ENCODE measurements around the gene FSTL1.
A peak's percentile ranks its signal among the peaks of the same experiment; 100 is the strongest.

Gene FSTL1

GRCh38 chr3:120450600-120451271 is at the start of gene FSTL1:
TSS of gene FSTL1 (minus strand) at chr3:120450992. CDS start at chr3:120450746, 246 bp downstream.
- DNase-seq (ENCODE audit: low read depth in 1 of 2, low spot score in 1 of 2): peak in 1 of 2 experiments; percentile 36
- no peak for TF ChIP-seq JUND (IDR thresholded peaks at IDR 0.05; ENCODE audit: low read depth)
- in situ Hi-C loops (cut with HindIII; ENCODE audit: low pct_unique_long_range_greater_than_20kb, low sequenced_read_pairs): no loop called here

GRCh38 chr3:120498556-120499346 is 48.0 kb upstream of the FSTL1 start:
- TF ChIP-seq JUND (IDR thresholded peaks at IDR 0.05; ENCODE audit: low read depth): no peak
- in situ Hi-C loops (cut with HindIII; ENCODE audit: low pct_unique_long_range_greater_than_20kb, low sequenced_read_pairs): no loop called here
- peak in 1 of 2 experiments; percentile 51 for DNase-seq (ENCODE audit: low read depth in 1 of 2, low spot score in 1 of 2)

DNA sequence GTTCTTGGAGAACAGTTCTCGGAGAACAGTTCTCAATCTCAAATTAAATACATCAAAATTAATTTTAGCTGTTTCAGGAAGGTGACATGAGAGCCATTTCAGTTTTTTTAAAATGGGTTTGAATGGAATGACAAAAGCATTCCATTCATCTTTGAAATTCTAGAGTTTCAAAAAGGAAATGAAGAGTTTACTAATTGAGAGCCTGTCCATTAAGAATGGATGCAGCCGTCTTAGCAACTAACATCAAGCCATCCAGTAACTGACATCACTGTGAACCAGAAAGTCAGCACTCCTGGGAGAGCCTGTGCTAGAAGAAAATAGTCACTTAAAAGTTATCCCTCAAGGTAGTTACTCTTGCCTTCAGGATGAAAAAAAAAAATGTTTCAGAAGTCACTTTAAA is 47.0 kb upstream of the FSTL1 start:
- no peak for TF ChIP-seq JUND (IDR thresholded peaks at IDR 0.05; ENCODE audit: low read depth)
- in situ Hi-C loops (cut with HindIII; ENCODE audit: low pct_unique_long_range_greater_than_20kb, low sequenced_read_pairs): no loop called here
- DNase-seq (ENCODE audit: low read depth in 1 of 2, low spot score in 1 of 2): no peak

- peak; percentile 30 to 45 for DNase-seq (ENCODE audit: low read depth in 1 of 2, low spot score in 1 of 2)
- in situ Hi-C loops (cut with HindIII; ENCODE audit: low pct_unique_long_range_greater_than_20kb, low sequenced_read_pairs): no loop called here
- TF ChIP-seq JUND (IDR thresholded peaks at IDR 0.05; ENCODE audit: low read depth): no peak
Measured at GRCh38 chr3:120497336-120497735, 46.5 kb upstream of the FSTL1 start.

DNA sequence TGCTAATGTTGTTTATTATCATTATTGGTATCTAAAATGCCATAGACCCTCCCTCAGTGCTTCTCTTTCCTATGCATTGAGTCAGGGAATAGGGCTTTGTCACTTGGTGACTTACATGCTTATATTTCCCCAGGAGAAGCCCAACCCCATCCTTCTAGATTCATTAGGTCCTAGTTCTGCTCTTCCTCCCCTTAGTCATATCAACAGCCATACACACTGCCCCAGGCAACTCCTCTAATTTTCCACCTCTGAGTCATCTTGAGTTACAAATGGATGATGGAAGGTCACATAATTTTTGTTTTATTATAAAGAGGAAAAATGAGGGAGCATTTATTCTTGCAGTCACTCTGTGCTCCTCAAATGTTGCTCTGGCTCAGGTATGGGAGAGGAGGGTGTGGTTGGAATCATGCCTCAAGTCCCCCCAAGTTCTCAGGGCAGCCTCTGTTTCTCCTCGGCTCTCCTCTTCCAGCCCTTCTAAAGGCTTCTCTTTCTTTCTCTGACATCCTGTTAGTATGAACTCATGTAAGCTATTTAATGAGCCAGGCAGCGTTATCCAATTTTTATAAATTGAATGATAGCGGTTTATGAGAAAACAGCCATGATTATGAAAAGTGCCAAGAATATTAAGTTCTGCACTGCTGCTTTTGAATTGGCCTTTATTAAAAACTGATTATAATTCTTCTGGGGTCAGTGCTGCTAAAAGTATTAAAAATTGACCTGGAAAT is 45.6 kb upstream of the FSTL1 start:
- DNase-seq (ENCODE audit: low read depth in 1 of 2, low spot score in 1 of 2): no peak
- in situ Hi-C loops (cut with HindIII; ENCODE audit: low pct_unique_long_range_greater_than_20kb, low sequenced_read_pairs): no loop called here
- no peak for TF ChIP-seq JUND (IDR thresholded peaks at IDR 0.05; ENCODE audit: low read depth)

DNA sequence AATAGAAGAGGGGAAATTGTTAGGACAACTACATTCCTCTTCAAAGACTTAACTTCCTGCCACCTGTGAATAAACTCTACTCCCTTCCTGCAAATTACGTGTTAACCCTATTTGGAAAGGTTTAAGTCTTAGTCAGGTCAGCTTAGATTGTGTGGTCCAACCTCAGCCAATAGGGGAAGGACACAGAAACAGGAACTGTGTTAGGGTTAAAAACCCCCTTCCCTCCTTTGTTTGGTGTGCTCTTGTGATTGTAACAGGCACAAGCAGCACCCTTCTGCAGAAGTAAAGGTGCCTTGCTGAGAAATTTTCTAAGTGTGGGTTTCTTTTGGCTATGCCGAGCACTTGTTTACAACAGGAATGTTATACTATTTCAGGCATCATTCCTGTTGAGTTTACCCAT is 45.0 kb upstream of the FSTL1 start:
- in situ Hi-C loops (cut with HindIII; ENCODE audit: low pct_unique_long_range_greater_than_20kb, low sequenced_read_pairs): no loop called here
- DNase-seq (ENCODE audit: low read depth in 1 of 2, low spot score in 1 of 2): no peak
- TF ChIP-seq JUND (IDR thresholded peaks at IDR 0.05; ENCODE audit: low read depth): no peak

DNA sequence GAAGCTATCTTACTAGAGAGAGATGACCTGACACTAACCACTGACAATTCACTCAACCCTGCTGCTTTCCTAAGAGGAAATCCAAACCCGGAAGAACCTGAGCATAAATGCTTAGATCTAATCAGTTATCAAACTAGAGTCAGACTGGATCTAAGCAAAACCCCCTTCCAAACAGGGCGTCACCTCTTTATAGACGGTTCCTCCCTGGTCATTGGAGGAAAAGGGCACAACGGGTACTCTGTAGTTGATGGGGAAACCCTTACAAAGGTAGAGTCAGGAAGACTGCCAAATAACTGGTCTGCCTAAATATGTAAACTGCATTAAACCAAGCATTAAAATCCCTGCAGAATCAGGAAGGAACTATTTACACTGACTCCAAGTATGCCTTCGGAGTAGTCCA is 41.3 kb upstream of the FSTL1 start:
- in situ Hi-C loops (cut with HindIII; ENCODE audit: low pct_unique_long_range_greater_than_20kb, low sequenced_read_pairs): no loop called here
- DNase-seq (ENCODE audit: low read depth in 1 of 2, low spot score in 1 of 2): no peak
- no peak for TF ChIP-seq JUND (IDR thresholded peaks at IDR 0.05; ENCODE audit: low read depth)

DNA sequence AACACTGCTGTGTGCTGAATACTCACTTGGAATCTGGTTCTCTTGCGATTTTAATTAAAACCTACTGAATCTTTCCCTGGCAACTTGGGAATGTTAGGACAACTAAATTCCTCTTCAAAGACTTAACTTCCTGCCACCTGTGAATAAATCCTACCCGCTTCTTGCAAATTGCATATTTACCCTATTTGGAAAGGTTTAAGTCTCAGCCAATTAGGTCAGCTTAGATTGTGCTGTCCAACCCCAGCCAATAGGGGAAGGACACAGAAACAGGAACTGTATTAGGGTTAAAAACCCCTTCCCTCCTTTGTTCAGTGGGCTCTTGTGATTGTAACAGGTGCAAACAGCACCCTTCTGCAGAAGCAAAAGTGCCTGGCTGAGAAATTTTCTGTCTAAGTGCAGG is 38.6 kb upstream of the FSTL1 start:
- in situ Hi-C loops (cut with HindIII; ENCODE audit: low pct_unique_long_range_greater_than_20kb, low sequenced_read_pairs): no loop called here

DNA sequence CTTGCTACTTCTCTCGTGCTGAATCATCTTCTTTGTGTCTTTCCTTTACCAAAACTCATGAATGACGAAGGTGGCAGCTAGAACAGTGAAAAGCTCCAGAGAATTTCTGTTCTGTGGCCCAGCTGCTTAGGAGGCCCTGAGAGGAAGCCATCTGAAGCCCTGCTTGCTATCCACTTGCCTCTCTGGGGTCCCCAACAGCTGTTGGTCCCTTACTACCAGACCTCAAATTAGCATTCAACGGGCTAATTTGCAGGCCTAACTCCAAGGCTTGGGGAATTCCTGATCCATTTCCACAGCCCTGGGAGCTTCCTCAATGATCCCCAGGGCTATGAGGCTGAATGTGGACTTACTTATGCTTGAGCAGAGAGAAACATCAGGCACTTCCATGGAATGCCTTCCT is 37.5 kb upstream of the FSTL1 start:
- no peak for TF ChIP-seq JUND (IDR thresholded peaks at IDR 0.05; ENCODE audit: low read depth)
- no peak for DNase-seq (ENCODE audit: low read depth in 1 of 2, low spot score in 1 of 2)
- in situ Hi-C loops (cut with HindIII; ENCODE audit: low pct_unique_long_range_greater_than_20kb, low sequenced_read_pairs): no loop called here

More for the DNA sequence above, 38.6 kb upstream of the FSTL1 start:
- no peak for TF ChIP-seq JUND (IDR thresholded peaks at IDR 0.05; ENCODE audit: low read depth)
- DNase-seq (ENCODE audit: low read depth in 1 of 2, low spot score in 1 of 2): no peak

DNA sequence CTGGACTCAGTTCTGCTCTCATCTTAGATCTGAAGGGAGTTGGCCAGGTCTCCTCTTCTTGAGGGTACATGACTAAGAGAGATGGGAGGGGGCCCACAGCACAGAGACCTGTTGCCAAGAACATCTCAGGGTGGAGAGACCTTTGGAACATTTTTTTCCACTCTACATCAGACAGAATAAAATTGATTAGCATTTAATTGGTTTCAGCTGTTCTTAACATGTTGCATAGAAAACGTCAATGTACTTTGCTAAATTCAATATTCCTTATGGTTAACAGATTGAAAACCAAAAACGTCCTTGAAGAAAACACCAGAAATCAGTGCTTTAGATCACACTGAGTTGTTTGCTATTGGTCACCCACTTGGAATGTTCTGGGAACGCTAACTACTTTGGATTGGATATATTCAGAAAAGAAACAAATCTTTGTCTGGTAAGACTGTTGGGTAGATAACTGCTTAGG is 36.4 kb upstream of the FSTL1 start:
- no peak for DNase-seq (ENCODE audit: low read depth in 1 of 2, low spot score in 1 of 2)
- TF ChIP-seq JUND (IDR thresholded peaks at IDR 0.05; ENCODE audit: low read depth): no peak
- in situ Hi-C loops (cut with HindIII; ENCODE audit: low pct_unique_long_range_greater_than_20kb, low sequenced_read_pairs): no loop called here

GRCh38 chr3:120481081-120481480 is 30.3 kb upstream of the FSTL1 start:
- no peak for TF ChIP-seq JUND (IDR thresholded peaks at IDR 0.05; ENCODE audit: low read depth)
- no peak for DNase-seq (ENCODE audit: low read depth in 1 of 2, low spot score in 1 of 2)
- in situ Hi-C loops (cut with HindIII; ENCODE audit: low pct_unique_long_range_greater_than_20kb, low sequenced_read_pairs): no loop called here

DNA sequence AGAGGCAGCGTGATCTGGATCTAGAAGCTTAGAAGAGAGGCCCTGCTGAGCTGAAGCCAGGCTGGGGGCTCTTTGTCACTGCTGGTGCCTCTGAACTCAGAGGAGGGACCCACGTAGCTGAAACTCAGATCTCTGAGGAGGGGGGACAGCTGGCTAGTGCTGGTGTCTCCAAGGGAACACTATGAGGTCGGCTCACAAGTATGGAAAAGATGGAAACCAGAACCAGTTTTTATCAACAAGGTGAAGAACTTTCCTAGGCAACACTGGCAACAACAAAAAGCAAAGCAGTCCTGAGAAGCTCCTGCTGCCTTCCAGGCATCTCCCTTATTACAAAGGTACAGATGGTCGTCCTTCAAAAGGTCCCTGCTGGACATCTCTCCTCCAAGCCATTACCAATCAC is 27.0 kb upstream of the FSTL1 start:
- DNase-seq (ENCODE audit: low read depth in 1 of 2, low spot score in 1 of 2): no peak
- in situ Hi-C loops (cut with HindIII; ENCODE audit: low pct_unique_long_range_greater_than_20kb, low sequenced_read_pairs): no loop called here
- TF ChIP-seq JUND (IDR thresholded peaks at IDR 0.05; ENCODE audit: low read depth): no peak

All from T47D (cell line).